K562 (cell line): ENCODE measurements around the gene SHTN1. TPM values are rescaled to one million over a fixed set of nuclear protein-coding genes. Genes with fewer than 3 reads are reported as not detected.

Source experiments
- ATAC-seq: fragments of 200-7000 bp; cut with Tn5 transposase; 3 replicates; pipeline ENCODE4 v1.9.1; 2020; ENCODE audit warnings: moderate library complexity
- BruUV-seq: library from RNA; stranded (reverse); fragments of 400-500 nt; replicated peaks from 2 replicates; lab custom pipeline; 2021; lab: Mats Ljungman, UMichigan
- CTCF ChIA-PET: fragments of 300-600 bp; formaldehyde crosslinking; extraction: SDS; loops from one replicate; lab custom pipeline; 2021; ENCODE audit warnings: low intra/inter-chr PET ratio; lab: Yijun Ruan, JAX
- POLR2A ChIA-PET: fragments of 300-600, 350-650 bp; sonication (Branson Sonifier 250); formaldehyde crosslinking; extraction: SDS; loops from one replicate; lab custom pipeline; 2021; ENCODE audit warnings: antibody characterized with exemption, inconsistent platforms; lab: Yijun Ruan, JAX
- DNase-seq, 4 experiments: peaks; one replicate each; pipeline versions ENCODE4 v3.0.0 to v3.0.0-alpha.2; 2011 to 2018; ENCODE audit warnings: low spot score in 3 of 4, mixed read lengths in 3 of 4; ENCODE audit errors: extremely low read depth in 1 of 4
- FAIRE-seq: peaks from 2 replicates; lab custom pipeline; 2011; peaks lifted over from hg19 to GRCh38; lab: Jason Lieb, UNC
- H2AFZ ChIP-seq: 2 replicates; pipeline ENCODE4 v1.6.0; 2011; ENCODE audit warnings: low read depth, low read length, control low read depth, inconsistent platforms
- H3K27ac ChIP-seq: fragments of 200-600 bp; 3 replicates; pipeline ENCODE4 v1.8.0; 2011; ENCODE audit warnings: low read depth, mild to moderate bottlenecking, control low read depth, inconsistent platforms, low read length, moderate library complexity, mixed read lengths; ENCODE audit errors: extremely low read depth
- H3K27me3 ChIP-seq, 2 experiments: fragments of 300-600 bp in 1 of 2; 2 replicates in 1 of 2; 3 replicates in 1 of 2; pipeline versions ENCODE4 v1.6.0 to v1.8.0; 2011; ENCODE audit warnings: inconsistent platforms in 2 of 2, low read length in 2 of 2, mild to moderate bottlenecking in 1 of 2, mixed read lengths in 1 of 2, moderate library complexity in 1 of 2; ENCODE audit not compliant: control insufficient read depth in 2 of 2, insufficient read depth in 2 of 2
- H3K36me3 ChIP-seq: fragments of 300-600 bp; 3 replicates; pipeline ENCODE4 v1.8.0; 2011; ENCODE audit warnings: mild to moderate bottlenecking, low read length, inconsistent platforms; ENCODE audit not compliant: control insufficient read depth, insufficient read depth
- H3K4me1 ChIP-seq, 2 experiments: fragments of 200-600 bp in 1 of 2; replicated peaks in 1 of 2; 2 replicates in 1 of 2; 3 replicates in 1 of 2; pipeline versions ENCODE4 v1.5.1 to v1.8.0; 2011; ENCODE audit warnings: inconsistent platforms in 2 of 2, low read length in 2 of 2, mild to moderate bottlenecking in 1 of 2, mixed read lengths in 1 of 2, moderate library complexity in 1 of 2; ENCODE audit not compliant: control insufficient read depth in 2 of 2, insufficient read depth in 2 of 2
- H3K4me2 ChIP-seq: 2 replicates; pipeline ENCODE4 v1.6.1; 2011; ENCODE audit warnings: low read length, control low read depth, inconsistent platforms, mixed read lengths; ENCODE audit not compliant: insufficient read depth
- H3K4me3 ChIP-seq: fragments of 200-600 bp; sonication (generic), shearing (Covaris generic); 2 replicates; pipeline ENCODE4 v1.5.1; 2016; ENCODE audit warnings: control low read depth, inconsistent platforms
- H3K79me2 ChIP-seq: fragments of 200-600 bp; 3 replicates; pipeline ENCODE4 v1.8.0; 2011; ENCODE audit warnings: low read length, inconsistent platforms; ENCODE audit not compliant: control insufficient read depth, insufficient read depth
- H3K9ac ChIP-seq, 2 experiments: 2 replicates each; pipeline versions ENCODE4 v1.6.0 to v1.6.1; 2011; ENCODE audit warnings: low read depth in 2 of 2, low read length in 2 of 2, control low read depth in 1 of 2, inconsistent platforms in 1 of 2, mild to moderate bottlenecking in 1 of 2, mixed read lengths in 1 of 2; ENCODE audit not compliant: insufficient read depth in 1 of 2
- H3K9me1 ChIP-seq: one replicate; pipeline ENCODE4 v1.6.0; 2011; ENCODE audit warnings: inconsistent platforms, mild to moderate bottlenecking, low read length, moderate library complexity; ENCODE audit not compliant: control insufficient read depth, insufficient read depth
- H3K9me3 ChIP-seq: replicated peaks from 2 replicates; pipeline ENCODE4 v1.5.1; 2011; ENCODE audit warnings: low read depth, low read length, inconsistent platforms; ENCODE audit not compliant: control insufficient read depth, insufficient read depth
- H4K20me1 ChIP-seq: replicated peaks from 2 replicates; pipeline ENCODE4 v1.6.1; 2011; ENCODE audit warnings: low read length, inconsistent platforms, mixed read lengths; ENCODE audit not compliant: control insufficient read depth, insufficient read depth
- CHD2 ChIP-seq: IDR thresholded peaks from 2 replicates; pipeline ENCODE4 v1.6.1; 2011; ENCODE audit warnings: low read depth, low read length
- WGBS: fragments of 100-300 bp; shearing (Covaris generic); methylation state at CpG from one replicate; pipeline ENCODE4 v1.1.6; 2016; ENCODE audit warnings: low coverage, mixed read lengths; ENCODE audit not compliant: insufficient coverage; ENCODE audit errors: missing lambda C conversion rate; 5-methylcytosine and 5-hydroxymethylcytosine counted together
- in situ Hi-C: fragments of 300-500 bp; cut with MboI; formaldehyde crosslinking; loops from 4 replicates; pipeline ENCODE4 v1.15.0; 2018; ENCODE audit warnings: inconsistent platforms, mixed read lengths
- intact Hi-C: fragments of 100-400 bp; cut with micrococcal nuclease; formaldehyde crosslinking; loops from 2 replicates; pipeline ENCODE4 v1.14.2; 2022
- polyA plus RNA-seq, 8 experiments: library from polyadenylated mRNA; depleted of rRNA in 4 of 8; stranded (reverse) in 5 of 8; unstranded in 3 of 8; fragments of >200 nt; fragmentation: Nextera tagmentation in 2 of 8; fragmentation: Illumina TruSeq in 1 of 8; extraction: Ambion mirVana in 2 of 8; extraction: Trizol in 1 of 8; gene quantifications; 2 replicates each; pipeline versions ENCODE4 v1.2.1 to v1.2.3, GENCODE V29; 2011 to 2014; ENCODE audit warnings: inconsistent platforms in 1 of 8, missing spikeins in 1 of 8
- total RNA-seq, 7 experiments: library from RNA; depleted of rRNA in 6 of 7; stranded (reverse); fragments of >200 nt in 6 of 7; fragmentation: Illumina TruSeq in 2 of 7; extraction: Trizol in 2 of 7; gene quantifications; 2 replicates each; pipeline versions ENCODE4 v1.2.1 to v1.2.3, GENCODE V29; 2011 to 2021; ENCODE audit warnings: low replicate concordance in 1 of 7
- TF ChIP-seq, protein P1 (sequence below), 2 experiments: fragments of 450-650 bp in 1 of 2; IDR thresholded peaks; 2 replicates each; pipeline ENCODE4 v1.6.1; 2011 to 2017; ENCODE audit warnings: low read depth in 2 of 2, antibody characterized with exemption in 1 of 2, borderline replicate concordance in 1 of 2, low read length in 1 of 2, mild to moderate bottlenecking in 1 of 2, mixed read lengths in 1 of 2; ENCODE audit not compliant: control insufficient read depth in 1 of 2

The SHTN1 gene
- total and polyA plus RNA-seq, 9 of the 15 experiments (the other 6 are each of a cell fraction or from before 2014, with no cell fraction given), result 5.4 to 21.3 (median 13.3) TPM

DNA sequence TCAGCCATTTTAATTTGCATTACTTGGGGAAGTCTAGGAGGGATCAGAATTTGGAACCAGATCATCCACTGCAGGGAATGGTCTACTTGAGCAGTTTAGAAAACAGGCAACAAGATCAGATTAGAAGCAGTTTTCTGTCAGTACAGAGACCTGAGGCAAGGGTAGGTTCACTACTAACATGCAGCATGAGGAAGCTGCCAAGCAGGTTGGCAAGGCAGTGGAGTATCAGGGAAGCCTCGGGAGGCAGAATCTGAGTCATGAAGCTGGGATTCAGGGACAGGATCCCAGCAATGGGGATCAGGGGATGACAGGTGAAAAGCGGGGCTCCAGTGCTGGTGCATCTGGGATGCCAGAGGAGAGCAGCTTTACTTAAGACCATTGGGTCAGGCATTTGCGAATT is 127.6 kb downstream of the SHTN1 start:
- Histone ChIP-seq H3K79me2 (no peaks in the 10 kb centered on the region), H3K4me3 (no peak overlapping the region), H3K4me2 (no peak overlapping the region), H3K9me1 (no peaks in the 10 kb centered on the region), H2AFZ (no peak overlapping the region)
- intact Hi-C loops (no loop called here), in situ Hi-C loops (no loop called here)
- DNase-seq, result no peak
- no peak for FAIRE-seq
- no TSS peak for BruUV-seq
- 6% methylated on average over 3 of the region's 3 CpGs for WGBS
- TF ChIP-seq, protein P1, sequence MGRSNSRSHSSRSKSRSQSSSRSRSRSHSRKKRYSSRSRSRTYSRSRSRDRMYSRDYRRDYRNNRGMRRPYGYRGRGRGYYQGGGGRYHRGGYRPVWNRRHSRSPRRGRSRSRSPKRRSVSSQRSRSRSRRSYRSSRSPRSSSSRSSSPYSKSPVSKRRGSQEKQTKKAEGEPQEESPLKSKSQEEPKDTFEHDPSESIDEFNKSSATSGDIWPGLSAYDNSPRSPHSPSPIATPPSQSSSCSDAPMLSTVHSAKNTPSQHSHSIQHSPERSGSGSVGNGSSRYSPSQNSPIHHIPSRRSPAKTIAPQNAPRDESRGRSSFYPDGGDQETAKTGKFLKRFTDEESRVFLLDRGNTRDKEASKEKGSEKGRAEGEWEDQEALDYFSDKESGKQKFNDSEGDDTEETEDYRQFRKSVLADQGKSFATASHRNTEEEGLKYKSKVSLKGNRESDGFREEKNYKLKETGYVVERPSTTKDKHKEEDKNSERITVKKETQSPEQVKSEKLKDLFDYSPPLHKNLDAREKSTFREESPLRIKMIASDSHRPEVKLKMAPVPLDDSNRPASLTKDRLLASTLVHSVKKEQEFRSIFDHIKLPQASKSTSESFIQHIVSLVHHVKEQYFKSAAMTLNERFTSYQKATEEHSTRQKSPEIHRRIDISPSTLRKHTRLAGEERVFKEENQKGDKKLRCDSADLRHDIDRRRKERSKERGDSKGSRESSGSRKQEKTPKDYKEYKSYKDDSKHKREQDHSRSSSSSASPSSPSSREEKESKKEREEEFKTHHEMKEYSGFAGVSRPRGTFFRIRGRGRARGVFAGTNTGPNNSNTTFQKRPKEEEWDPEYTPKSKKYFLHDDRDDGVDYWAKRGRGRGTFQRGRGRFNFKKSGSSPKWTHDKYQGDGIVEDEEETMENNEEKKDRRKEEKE (IDR thresholded peaks at IDR 0.05; ENCODE audit: borderline replicate concordance in 1 of 2, control insufficient read depth in 1 of 2, low read depth in 2 of 2, low read length in 1 of 2), result no peak
- no peak for TF ChIP-seq CHD2
- TF ChIP-seq, all 486 proteins: peak for 0
- no peaks in the 10 kb centered on the region for H3K36me3 ChIP-seq
- no peaks in the 10 kb centered on the region for H3K9me3 ChIP-seq
- no peaks in the 10 kb centered on the region for H3K27me3 ChIP-seq
- no peak overlapping the region for H3K9ac ChIP-seq
- ChIA-PET CTCF (no interaction called here), POLR2A (no interaction called here)
- no peak overlapping the region for H3K27ac ChIP-seq
- no peak for ATAC-seq
- no peaks in the 10 kb centered on the region for H4K20me1 ChIP-seq
- H3K4me1 ChIP-seq, result no peaks in the 10 kb centered on the region
